HEK293 (cell line): Measurements from ENCODE around the gene ADAMTSL4.
"Not testable (repeated sequence)": the region's sequence is repeated elsewhere in the genome, so short reads cannot be mapped to it uniquely, and the experiment has no call there.

Experiments
- CTCF ChIA-PET: fragments of 350-600 bp; formaldehyde crosslinking; extraction: SDS; loops from one replicate; lab custom pipeline; 2021; ENCODE audit warnings: antibody characterized with exemption; lab: Yijun Ruan, JAX
- POLR2A ChIA-PET: fragments of 300-600 bp; formaldehyde crosslinking; extraction: SDS; loops from one replicate; lab custom pipeline; 2020; ENCODE audit warnings: antibody characterized with exemption, inconsistent platforms; lab: Yijun Ruan, JAX
- H3K27ac ChIP-seq: fragments of 200-500 bp; sonication (Bioruptor generic); 2 replicates; pipeline ENCODE4 v1.5.1; 2014; ENCODE audit warnings: low read depth, low read length, control low read depth, inconsistent platforms; ENCODE audit errors: extremely low read depth
- H3K36me3 ChIP-seq, 2 experiments: fragments of 200-500 bp in 1 of 2; sonication (Bioruptor generic) in 1 of 2; 1 replicate in 1 of 2; 2 replicates in 1 of 2; pipeline ENCODE4 v1.5.1; 2014 to 2017; ENCODE audit warnings: inconsistent platforms in 2 of 2, low read length in 2 of 2; ENCODE audit not compliant: control insufficient read depth in 2 of 2, insufficient read depth in 1 of 2
- H3K4me1 ChIP-seq: fragments of 200-500 bp; sonication (Bioruptor generic); 2 replicates; pipeline ENCODE4 v1.5.1; 2014; ENCODE audit warnings: mild to moderate bottlenecking, low read length, inconsistent platforms; ENCODE audit not compliant: control insufficient read depth, insufficient read depth
- H3K4me3 ChIP-seq: 2 replicates; pipeline ENCODE4 v1.5.1; 2011; ENCODE audit warnings: low read depth, mild to moderate bottlenecking, control low read depth, low read length, moderate library complexity
- H3K9me3 ChIP-seq: fragments of 200-500 bp; sonication (Bioruptor generic); 2 replicates; pipeline ENCODE4 v1.5.1; 2014; ENCODE audit warnings: low read depth, low read length, inconsistent platforms; ENCODE audit not compliant: control insufficient read depth, insufficient read depth
- CTCF ChIP-seq: fragments of 450-650 bp; formaldehyde crosslinking; IDR thresholded peaks from 2 replicates; pipeline ENCODE4 v1.5.1; 2016; ENCODE audit warnings: missing biosample characterization, missing genetic modification characterization
- HOXC10 ChIP-seq: sonication (generic); formaldehyde crosslinking; IDR thresholded peaks from 2 replicates; pipeline ENCODE4 v1.8.1; 2023; ENCODE audit warnings: mild to moderate bottlenecking, missing genetic modification reagents
- MZF1 ChIP-seq: fragments of 450-650 bp; formaldehyde crosslinking; IDR thresholded peaks from 2 replicates; pipeline ENCODE4 v1.5.1; 2017; ENCODE audit warnings: missing biosample characterization, missing genetic modification characterization, borderline replicate concordance
- ZBTB11 ChIP-seq: fragments of 450-650 bp; formaldehyde crosslinking; conservative IDR thresholded peaks from 2 replicates; pipeline ENCODE4 v1.5.1; 2016; ENCODE audit warnings: low read depth, missing biosample characterization, missing genetic modification characterization
- ZFP41 ChIP-seq: fragments of 450-650 bp; formaldehyde crosslinking; IDR thresholded peaks from 2 replicates; pipeline ENCODE4 v1.5.1; 2016; ENCODE audit warnings: missing biosample characterization, missing genetic modification characterization, borderline replicate concordance
- ZNF133 ChIP-seq: fragments of 450-650 bp; formaldehyde crosslinking; IDR thresholded peaks from 2 replicates; pipeline ENCODE4 v1.5.1; 2016; ENCODE audit warnings: missing biosample characterization, missing genetic modification characterization
- ZNF146 ChIP-seq: fragments of 450-650 bp; formaldehyde crosslinking; IDR thresholded peaks from 2 replicates; pipeline ENCODE4 v1.5.1; 2016; ENCODE audit warnings: missing biosample characterization, missing genetic modification characterization
- ZNF202 ChIP-seq: fragments of 450-650 bp; formaldehyde crosslinking; IDR thresholded peaks from 2 replicates; pipeline ENCODE4 v1.5.1; 2016; ENCODE audit warnings: missing biosample characterization, missing genetic modification characterization, borderline replicate concordance
- ZNF221 ChIP-seq: fragments of 450-650 bp; formaldehyde crosslinking; IDR thresholded peaks from 2 replicates; pipeline ENCODE4 v1.5.1; 2017; ENCODE audit warnings: missing biosample characterization, missing genetic modification characterization, borderline replicate concordance
- ZNF362 ChIP-seq: fragments of 450-650 bp; formaldehyde crosslinking; IDR thresholded peaks from 2 replicates; pipeline ENCODE4 v1.5.1; 2016; ENCODE audit warnings: missing biosample characterization, missing genetic modification characterization
- ZNF639 ChIP-seq: fragments of 450-650 bp; formaldehyde crosslinking; IDR thresholded peaks from 2 replicates; pipeline ENCODE4 v1.5.1; 2016; ENCODE audit warnings: missing biosample characterization, missing genetic modification characterization
- ZNF654 ChIP-seq: fragments of 450-650 bp; formaldehyde crosslinking; IDR thresholded peaks from 2 replicates; pipeline ENCODE4 v1.5.1; 2016; ENCODE audit warnings: low read depth, missing biosample characterization, missing genetic modification characterization
- ZNF692 ChIP-seq: fragments of 450-650 bp; formaldehyde crosslinking; IDR thresholded peaks from 2 replicates; pipeline ENCODE4 v1.5.1; 2016; ENCODE audit warnings: missing biosample characterization, missing genetic modification characterization
- ZNF777 ChIP-seq: fragments of 450-650 bp; formaldehyde crosslinking; IDR thresholded peaks from 2 replicates; pipeline ENCODE4 v1.5.1; 2017; ENCODE audit warnings: missing biosample characterization, missing genetic modification characterization, borderline replicate concordance

ADAMTSL4 gene

GRCh38 chr1:150602372-150602771, 53.2 kb downstream of the ADAMTSL4 start:
- not testable (repeated sequence) for H3K36me3 ChIP-seq, H3K4me3 ChIP-seq, H3K4me1 ChIP-seq, H3K27ac ChIP-seq, H3K9me3 ChIP-seq
- ChIA-PET POLR2A (interaction anchor here (0.7 kb wide), 1 partner anchor 42 kb away, joined by 4 read pairs; no protein-coding TSS in a partner anchor), CTCF (interaction anchor here (0.6 to 1.4 kb wide), 2 partner anchors 19 to 256 kb away, joined by 3 read pairs; no protein-coding TSS in a partner anchor)
- TF ChIP-seq ZNF362 (tag by site-specific recombination) = peak; percentile 93

GRCh38 chr1:150603711-150604110, 54.5 kb downstream of the ADAMTSL4 start:
- CTCF ChIA-PET = interaction anchor here (0.6 to 2.1 kb wide), 7 partner anchors 18 to 377 kb away, joined by 3 to 9 read pairs (median 4); partner anchors contain the start of gene MCL1
- H3K4me1 ChIP-seq = peaks cover 3% of the 10 kb centered on the region; the same call in 1 of the 2 replicates
- no peak for TF ChIP-seq ZNF639 (tag by site-specific recombination)
- no peak for TF ChIP-seq ZBTB11 (tag by site-specific recombination)
- no peak for TF ChIP-seq HOXC10
- TF ChIP-seq ZNF133 (tag by site-specific recombination) = no peak
- TF ChIP-seq CTCF (tag by site-specific recombination) = no peak
- TF ChIP-seq ZNF777 (tag by site-specific recombination) = no peak
- no peak for TF ChIP-seq ZNF202 (tag by site-specific recombination)
- no peak for TF ChIP-seq ZFP41
- no peak for TF ChIP-seq ZNF221 (tag by site-specific recombination)
- no peak for TF ChIP-seq ZNF692 (tag by site-specific recombination)
- TF ChIP-seq ZNF146 (tag by site-specific recombination) = no peak
- TF ChIP-seq MZF1 (tag by site-specific recombination) = no peak
- no peak for TF ChIP-seq ZNF654 (tag by site-specific recombination)
- TF ChIP-seq, all 188 proteins: peak for 0
- peaks cover 3 to 8% of the 10 kb centered on the region in 2 experiments; a peak in 2 of 3 replicates for H3K36me3 ChIP-seq
- H3K27ac ChIP-seq = no peak overlapping the region
- H3K4me3 ChIP-seq = no peak overlapping the region
- POLR2A ChIA-PET = interaction anchor here (1.2 kb wide), 1 partner anchor 25 kb away, joined by 3 read pairs; no protein-coding TSS in a partner anchor
- H3K9me3 ChIP-seq = no peaks in the 10 kb centered on the region
